Measurements from ENCODE around the gene UBAC2.

DNA sequence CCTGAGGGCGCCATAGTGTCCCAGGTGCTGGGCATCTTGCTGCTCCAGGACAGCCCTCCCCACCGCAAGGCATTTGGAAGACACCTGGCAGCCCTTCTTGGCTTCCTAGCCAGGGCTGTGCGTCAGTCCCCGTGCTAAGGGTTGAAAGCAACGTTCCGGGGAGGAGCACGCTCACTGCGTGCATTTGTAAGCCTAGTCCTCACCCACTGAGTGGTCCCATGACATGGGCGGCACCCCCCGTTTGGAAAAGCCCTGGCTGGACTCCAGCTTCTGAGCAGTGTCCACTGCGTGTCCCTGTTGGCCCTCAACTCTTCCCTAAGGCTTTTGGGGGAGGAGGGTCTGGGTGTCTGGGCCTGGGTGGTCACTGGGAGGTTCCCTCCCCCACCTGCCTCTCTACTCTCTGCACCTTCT is 182.9 kb downstream of the UBAC2 start:
- TF ChIP-seq, protein P1, sequence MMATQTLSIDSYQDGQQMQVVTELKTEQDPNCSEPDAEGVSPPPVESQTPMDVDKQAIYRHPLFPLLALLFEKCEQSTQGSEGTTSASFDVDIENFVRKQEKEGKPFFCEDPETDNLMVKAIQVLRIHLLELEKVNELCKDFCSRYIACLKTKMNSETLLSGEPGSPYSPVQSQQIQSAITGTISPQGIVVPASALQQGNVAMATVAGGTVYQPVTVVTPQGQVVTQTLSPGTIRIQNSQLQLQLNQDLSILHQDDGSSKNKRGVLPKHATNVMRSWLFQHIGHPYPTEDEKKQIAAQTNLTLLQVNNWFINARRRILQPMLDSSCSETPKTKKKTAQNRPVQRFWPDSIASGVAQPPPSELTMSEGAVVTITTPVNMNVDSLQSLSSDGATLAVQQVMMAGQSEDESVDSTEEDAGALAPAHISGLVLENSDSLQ (IDR thresholded peaks at IDR 0.05), result no peak
- TF ChIP-seq SP1 (IDR thresholded peaks at IDR 0.05), result no peak
- no peak for TF ChIP-seq BHLHE40 (IDR thresholded peaks at IDR 0.05; ENCODE audit: borderline replicate concordance)
- no peak for TF ChIP-seq TARDBP (IDR thresholded peaks at IDR 0.05)
- no peak for TF ChIP-seq ELF4 (IDR thresholded peaks at IDR 0.05)
- no peak for TF ChIP-seq ZNF384 (IDR thresholded peaks at IDR 0.05)
- no peak for TF ChIP-seq FOXM1 (IDR thresholded peaks at IDR 0.05; ENCODE audit: borderline replicate concordance)
